Brain microvascular endothelial cell (primary cell): Measurements from ENCODE around the gene LRIG2.
"Not testable (repeated sequence)": the region's sequence is repeated elsewhere in the genome, so short reads cannot be mapped to it uniquely, and the experiment has no call there.

Experiments
- DNase-seq: peaks from one replicate; pipeline ENCODE4 v3.0.0-alpha.2; 2020
- H3K27ac ChIP-seq: fragments of 250-450 bp; sonication (Bioruptor Pico); 2 replicates; pipeline ENCODE4 v1.5.1; 2020; ENCODE audit warnings: mild to moderate bottlenecking, moderate library complexity
- H3K27me3 ChIP-seq: fragments of 250-450 bp; sonication (Bioruptor Pico); replicated peaks from 2 replicates; pipeline ENCODE4 v1.5.1; 2020; ENCODE audit warnings: mild to moderate bottlenecking
- H3K36me3 ChIP-seq: fragments of 250-450 bp; sonication (Bioruptor Pico); replicated peaks from 2 replicates; pipeline ENCODE4 v1.5.1; 2020; ENCODE audit warnings: mild to moderate bottlenecking
- H3K4me3 ChIP-seq: 2 replicates; pipeline ENCODE4 v1.5.1; 2011; ENCODE audit warnings: low read depth, mild to moderate bottlenecking, control low read depth, low read length, moderate library complexity
- in situ Hi-C: cut with HindIII; loops from 2 replicates; pipeline ENCODE4 v1.10.0; 2017; ENCODE audit warnings: low sequenced_read_pairs, low pct_ligation_motif_present
- TF ChIP-seq, protein P1 (sequence below): IDR thresholded peaks from 2 replicates; pipeline ENCODE4 v1.5.1; 2011; ENCODE audit warnings: low read depth, mild to moderate bottlenecking, moderate library complexity, low read length, control low read depth, inconsistent platforms; ENCODE audit errors: missing control alignments

LRIG2 gene

GRCh38 chr1:113041569-113042284, 31.3 kb upstream of the LRIG2 start:
- H3K36me3 ChIP-seq = no peaks in the 10 kb centered on the region
- H3K27me3 ChIP-seq = no peaks in the 10 kb centered on the region
- no peak for DNase-seq
- TF ChIP-seq, protein P1, sequence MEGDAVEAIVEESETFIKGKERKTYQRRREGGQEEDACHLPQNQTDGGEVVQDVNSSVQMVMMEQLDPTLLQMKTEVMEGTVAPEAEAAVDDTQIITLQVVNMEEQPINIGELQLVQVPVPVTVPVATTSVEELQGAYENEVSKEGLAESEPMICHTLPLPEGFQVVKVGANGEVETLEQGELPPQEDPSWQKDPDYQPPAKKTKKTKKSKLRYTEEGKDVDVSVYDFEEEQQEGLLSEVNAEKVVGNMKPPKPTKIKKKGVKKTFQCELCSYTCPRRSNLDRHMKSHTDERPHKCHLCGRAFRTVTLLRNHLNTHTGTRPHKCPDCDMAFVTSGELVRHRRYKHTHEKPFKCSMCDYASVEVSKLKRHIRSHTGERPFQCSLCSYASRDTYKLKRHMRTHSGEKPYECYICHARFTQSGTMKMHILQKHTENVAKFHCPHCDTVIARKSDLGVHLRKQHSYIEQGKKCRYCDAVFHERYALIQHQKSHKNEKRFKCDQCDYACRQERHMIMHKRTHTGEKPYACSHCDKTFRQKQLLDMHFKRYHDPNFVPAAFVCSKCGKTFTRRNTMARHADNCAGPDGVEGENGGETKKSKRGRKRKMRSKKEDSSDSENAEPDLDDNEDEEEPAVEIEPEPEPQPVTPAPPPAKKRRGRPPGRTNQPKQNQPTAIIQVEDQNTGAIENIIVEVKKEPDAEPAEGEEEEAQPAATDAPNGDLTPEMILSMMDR = no peak
- no peak overlapping the region for H3K27ac ChIP-seq
- in situ Hi-C loops = no loop called here
- no peak overlapping the region for H3K4me3 ChIP-seq

DNA sequence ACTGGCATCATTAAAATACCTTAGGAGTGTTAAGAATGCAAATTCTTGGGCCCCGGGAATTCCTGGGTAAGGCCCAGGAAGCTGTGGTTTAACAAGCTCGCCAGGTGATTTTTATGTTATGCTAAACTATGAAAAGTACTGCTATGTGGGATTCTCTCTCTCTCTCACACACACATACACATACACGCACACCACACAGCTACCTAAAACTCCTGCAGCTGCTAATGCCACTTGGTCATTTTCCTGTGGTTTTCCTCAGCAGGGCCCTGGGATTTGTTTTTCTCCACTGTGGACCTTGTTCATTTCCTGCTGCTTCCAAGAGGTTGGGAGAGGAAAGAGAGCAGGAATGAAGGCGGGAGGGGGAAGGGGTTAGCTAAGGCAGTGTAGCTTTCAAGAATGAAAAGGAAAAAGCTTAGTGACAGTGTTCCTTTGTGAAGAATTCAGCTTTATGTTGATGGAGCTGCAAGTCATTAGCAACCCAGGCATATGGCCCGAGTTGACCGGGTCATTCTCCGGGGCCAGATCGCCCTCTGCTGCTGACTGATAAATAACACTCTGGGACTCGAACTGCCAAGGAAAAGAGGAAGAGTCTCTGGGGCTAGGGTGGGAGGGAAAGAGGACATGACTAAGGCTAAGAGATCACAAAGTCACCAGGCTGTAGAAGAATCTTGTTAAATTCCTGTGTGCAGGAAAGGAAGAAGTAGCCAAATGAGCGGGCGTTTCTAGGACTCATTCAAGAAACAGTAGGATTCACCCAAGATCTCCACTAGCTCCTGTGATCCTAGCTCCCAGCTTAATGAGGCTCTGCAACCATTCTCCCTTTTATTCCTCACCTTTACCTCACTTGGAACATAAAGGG, 30.5 kb upstream of the LRIG2 start:
- peak; percentile 79 for DNase-seq
- Histone ChIP-seq H3K4me3 (no peak overlapping the region), H3K36me3 (no peaks in the 10 kb centered on the region), H3K27me3 (no peaks in the 10 kb centered on the region), H3K27ac (no peak overlapping the region)
- in situ Hi-C loops = no loop called here
- TF ChIP-seq, protein P1 = peak; percentile 72

- DNase-seq, H3K36me3 ChIP-seq, H3K4me3 ChIP-seq, H3K27ac ChIP-seq, in situ Hi-C loops, H3K27me3 ChIP-seq: not testable (repeated sequence)
These were observed 29.9 kb upstream of the LRIG2 start for GRCh38 chr1:113043144-113043488.

DNA sequence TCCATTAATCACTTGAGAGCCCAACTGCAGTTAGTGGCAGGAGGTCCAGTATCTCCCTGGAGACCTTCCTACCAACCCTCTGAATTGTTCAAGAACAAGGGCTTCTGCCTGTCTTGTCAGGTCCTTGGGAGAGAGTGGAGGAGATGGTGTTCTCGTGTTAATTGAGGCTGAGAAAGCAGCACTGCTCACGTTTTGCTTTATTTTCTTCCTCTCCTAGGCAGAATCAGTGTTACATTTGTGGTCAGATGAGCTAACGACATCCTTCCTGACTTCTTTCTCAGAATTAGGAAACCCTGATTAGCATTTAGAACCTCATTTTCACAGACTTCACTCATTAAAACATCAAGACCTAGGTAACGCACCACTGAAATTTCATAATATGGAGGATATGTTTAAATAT, 26.4 kb upstream of the LRIG2 start:
- TF ChIP-seq, protein P1 = no peak
- Histone ChIP-seq H3K4me3 (no peak overlapping the region), H3K36me3 (no peaks in the 10 kb centered on the region), H3K27me3 (no peaks in the 10 kb centered on the region), H3K27ac (no peak overlapping the region)
- no peak for DNase-seq
- in situ Hi-C loops = no loop called here

DNA sequence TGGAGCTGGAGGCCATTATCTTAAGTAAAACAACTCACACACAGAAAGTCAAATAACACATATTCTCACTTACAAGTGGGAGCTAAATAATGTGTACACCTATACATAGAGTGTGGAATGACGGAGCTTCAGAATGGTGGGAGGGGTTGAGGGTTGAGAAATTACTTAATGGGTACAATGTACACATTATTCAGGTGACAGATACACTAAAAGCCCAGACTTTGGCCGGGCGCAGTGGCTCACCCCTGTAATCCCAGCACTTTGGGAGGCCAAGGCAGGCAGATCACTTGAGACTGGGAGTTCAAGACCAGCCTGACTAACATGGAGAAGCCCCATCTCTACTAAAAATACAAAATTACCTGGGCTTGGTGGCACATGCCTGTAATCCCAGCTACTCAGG, 24.9 kb upstream of the LRIG2 start:
- Histone ChIP-seq H3K27ac (no peak overlapping the region), H3K4me3 (no peak overlapping the region), H3K36me3 (no peaks in the 10 kb centered on the region), H3K27me3 (no peaks in the 10 kb centered on the region)
- no peak for DNase-seq
- in situ Hi-C loops = no loop called here
- TF ChIP-seq, protein P1 = no peak

- in situ Hi-C loops = no loop called here
These were observed 19.5 kb upstream of the LRIG2 start for GRCh38 chr1:113053344-113054126.

More at GRCh38 chr1:113053344-113054126, 19.5 kb upstream of the LRIG2 start:
- no peak overlapping the region for H3K27ac ChIP-seq
- H3K4me3 ChIP-seq = no peak overlapping the region
- TF ChIP-seq, protein P1 = no peak
- no peaks in the 10 kb centered on the region for H3K27me3 ChIP-seq
- H3K36me3 ChIP-seq = no peaks in the 10 kb centered on the region
- no peak for DNase-seq
